Activated T-cell treated with anti-CD3 and anti-CD28 coated beads for 24 hours (primary cell): Measurements from ENCODE around the gene CLEC2L.

Source experiments
- DNase-seq: peaks from one replicate; pipeline ENCODE4 v3.0.0-alpha.2; 2020; ENCODE audit warnings: low read depth

The CLEC2L gene

DNA sequence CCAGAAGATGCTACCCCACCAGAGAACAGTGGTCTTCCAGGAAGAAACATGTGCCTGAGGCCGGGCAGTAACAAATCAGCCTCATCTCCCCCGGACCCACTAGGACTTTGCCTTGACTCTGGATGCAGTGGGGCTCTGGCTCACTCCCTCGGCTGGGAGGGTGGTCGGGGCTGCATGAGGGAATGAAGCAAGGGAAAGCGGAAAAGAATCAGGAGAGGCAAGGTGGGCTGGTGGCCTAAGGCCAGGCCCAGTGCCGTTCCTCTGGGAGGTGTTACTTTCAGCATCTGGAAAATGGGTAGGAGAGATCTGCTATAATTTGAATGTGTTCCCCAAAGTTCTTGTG lies 51.8 kb downstream of the CLEC2L start:
- no peak for DNase-seq

- no peak for DNase-seq
Measured at GRCh38 chr7:139576179-139576973, 52.9 kb downstream of the CLEC2L start.

DNA sequence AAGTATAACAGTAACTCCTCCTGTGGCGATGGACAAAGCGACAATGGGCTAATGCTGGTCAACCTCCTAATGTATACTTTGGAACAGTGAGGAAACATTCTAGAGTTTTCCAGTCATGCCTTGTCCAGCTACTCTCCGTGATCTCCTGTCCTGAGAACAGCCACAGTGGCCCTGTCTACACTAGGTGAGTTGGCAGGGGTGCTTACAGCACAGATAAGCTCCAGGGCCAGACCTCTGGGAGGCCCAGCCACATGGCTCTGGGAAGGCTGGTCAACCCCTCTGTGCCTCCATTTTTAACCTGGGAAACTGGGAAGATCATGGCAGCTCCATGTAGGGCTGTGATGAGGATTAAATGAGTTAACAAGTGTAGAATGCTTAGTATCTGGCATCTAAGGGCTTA lies 57.0 kb downstream of the CLEC2L start:
- no peak for DNase-seq

DNA sequence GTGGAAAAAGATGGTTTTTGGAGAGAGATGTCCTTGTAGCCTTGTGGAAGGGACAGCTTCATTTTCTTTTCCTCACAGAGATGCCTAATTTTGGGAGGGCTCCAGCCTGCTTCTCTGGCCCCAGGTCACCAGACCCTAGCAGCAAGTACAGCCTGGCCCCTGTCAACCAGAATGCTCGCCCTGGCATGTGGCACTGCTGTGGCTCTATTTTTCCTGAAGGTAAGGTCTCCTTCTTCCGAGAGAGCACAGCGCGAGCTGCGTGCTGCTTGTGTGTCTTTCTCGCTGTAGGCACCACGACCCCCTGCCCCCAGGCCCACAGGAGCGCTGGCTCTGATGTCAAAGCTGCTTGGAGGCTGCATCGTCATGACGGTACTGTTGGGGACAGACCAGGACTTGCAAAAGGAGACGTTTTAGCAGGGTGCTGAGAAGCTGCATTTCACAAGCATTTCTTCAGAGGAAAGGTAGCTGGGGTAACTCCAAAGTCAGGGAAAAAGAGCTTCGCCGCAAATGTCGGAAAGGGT lies 58.7 kb downstream of the CLEC2L start:
- no peak for DNase-seq

GRCh38 chr7:139582671-139583155 lies 59.2 kb downstream of the CLEC2L start:
- no peak for DNase-seq

DNA sequence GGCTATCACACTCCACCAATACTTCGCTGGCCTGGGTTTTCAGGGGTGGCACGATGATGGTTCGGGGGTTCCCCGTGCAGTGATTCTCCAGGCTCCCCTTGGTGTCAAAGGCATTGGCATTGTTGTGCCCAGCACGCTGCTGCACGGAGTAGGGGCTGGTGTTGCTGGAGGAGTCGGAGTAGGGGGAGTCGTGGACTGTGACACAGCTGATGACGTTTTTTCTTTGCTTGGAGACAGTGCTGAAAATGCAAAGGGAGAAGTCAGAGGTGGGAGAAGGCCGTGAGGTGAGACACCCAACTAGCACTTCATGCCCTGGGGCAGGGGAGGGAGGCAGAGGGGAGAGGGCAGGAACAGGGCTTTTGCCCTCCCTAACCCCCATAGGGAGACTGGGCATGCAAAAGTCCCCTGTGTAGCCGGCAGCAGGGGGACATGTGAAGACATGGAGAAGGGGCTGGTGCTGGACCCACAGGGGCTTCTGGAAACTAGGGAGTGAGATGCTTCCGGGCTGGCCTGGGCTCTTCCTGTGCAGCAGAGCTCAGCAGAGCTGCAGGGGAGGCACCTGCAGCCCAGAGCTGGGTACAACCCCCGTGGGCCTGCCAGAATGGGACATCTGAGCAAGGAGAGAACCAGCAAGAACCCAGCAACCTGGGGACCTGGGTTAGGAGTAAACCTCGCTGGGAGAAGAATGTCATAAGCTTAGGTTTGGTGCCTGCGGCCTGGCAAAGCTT lies 60.5 kb downstream of the CLEC2L start:
- no peak for DNase-seq

DNA sequence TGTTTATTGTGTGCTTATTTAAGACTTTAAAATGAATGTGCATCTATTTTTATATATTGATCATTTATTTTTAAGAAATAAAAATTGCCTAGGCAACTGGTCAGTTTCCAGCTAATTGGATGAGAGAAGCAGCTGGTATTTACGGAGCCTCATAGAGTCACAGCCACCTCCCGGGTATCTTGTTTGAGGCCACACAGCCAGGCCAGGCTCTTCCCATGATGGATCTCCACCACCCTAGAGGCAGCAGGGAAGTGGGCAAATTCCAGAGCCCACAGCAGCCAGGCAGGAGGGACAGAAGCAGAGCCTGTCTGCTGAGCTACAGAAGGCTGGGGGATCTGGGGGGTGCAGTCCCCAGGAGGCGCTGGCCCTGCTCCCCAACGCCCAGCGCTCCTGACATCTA lies 61.6 kb downstream of the CLEC2L start:
- no peak for DNase-seq

DNA sequence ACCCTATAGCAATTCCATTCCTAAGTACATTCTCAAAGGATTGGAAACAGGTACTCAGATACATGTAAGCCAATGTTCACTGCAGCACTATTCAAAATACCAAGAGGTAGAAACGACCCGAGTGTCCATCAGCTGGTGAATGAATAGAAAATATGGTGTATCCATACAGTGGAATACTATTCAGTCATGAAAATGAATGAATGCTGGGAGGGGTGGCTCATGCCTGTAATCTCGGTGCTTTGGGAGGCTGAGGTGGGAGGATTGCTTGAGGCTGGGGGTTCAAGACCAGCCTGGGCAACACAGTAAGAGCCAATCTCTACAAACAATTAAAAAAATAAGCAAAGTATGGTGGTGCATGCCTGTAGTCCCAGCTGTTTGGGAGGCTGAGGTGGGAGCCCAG lies 62.8 kb downstream of the CLEC2L start:
- no peak for DNase-seq

DNA sequence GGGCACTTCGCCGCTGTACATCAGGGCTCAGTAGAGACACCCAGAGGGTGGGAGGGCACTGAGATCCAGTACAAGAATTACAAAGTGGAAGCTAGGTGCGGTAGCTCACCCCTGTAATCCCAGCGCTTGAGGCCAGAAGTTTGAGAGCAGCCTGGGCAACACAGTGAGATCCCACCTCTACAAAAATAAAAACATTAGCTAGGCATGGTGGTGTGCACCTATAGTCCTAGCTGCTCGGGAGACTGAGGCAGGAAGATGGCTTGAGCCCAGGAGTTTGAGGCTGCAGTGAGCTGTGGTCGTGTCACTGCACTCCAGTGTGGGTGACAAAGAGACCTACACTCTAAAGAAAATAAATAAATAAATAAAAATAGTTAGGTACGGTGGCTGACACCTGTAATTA lies 64.0 kb downstream of the CLEC2L start:
- DNase-seq: no peak

DNA sequence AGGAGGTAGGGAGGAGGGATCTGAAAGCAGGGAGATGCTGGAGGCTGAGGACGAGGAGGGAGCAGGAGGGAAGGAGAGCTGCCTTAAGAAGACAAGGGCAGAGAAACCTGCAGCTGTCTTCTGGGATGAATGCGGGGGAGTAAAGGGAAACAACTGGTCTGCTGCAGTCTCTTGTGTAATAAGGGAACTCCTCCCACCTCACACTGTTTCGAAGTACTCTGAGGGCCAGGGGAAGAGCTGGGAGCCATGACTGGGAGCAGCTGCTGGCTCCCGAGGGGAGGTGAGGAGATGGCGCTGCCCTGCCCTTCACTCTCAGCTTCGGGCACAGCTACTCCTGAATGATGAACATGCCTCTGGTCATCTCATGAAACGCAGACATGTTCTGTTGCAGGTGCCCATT lies 65.1 kb downstream of the CLEC2L start:
- DNase-seq: no peak

DNA sequence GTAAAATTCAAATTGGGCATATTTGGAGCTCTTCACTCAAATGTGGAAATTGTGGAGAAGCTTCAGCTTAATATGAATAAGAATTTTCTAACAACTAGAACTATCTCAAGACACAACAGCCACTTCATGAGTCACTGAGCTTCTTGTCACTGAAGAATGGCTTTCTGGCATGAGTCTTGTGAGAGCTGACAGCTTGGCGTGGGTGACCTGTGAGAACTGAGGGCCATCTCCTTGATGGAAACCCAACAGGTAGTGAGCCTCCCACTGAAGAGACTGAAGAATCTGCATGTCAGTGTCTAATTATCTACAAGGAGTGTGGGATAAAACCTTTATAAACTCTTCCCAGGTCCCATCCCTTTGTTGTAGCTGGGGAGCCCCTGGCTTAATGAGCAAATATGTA lies 66.0 kb downstream of the CLEC2L start:
- no peak for DNase-seq

- no peak for DNase-seq
Measured at GRCh38 chr7:139591550-139592195, 68.2 kb downstream of the CLEC2L start.

DNA sequence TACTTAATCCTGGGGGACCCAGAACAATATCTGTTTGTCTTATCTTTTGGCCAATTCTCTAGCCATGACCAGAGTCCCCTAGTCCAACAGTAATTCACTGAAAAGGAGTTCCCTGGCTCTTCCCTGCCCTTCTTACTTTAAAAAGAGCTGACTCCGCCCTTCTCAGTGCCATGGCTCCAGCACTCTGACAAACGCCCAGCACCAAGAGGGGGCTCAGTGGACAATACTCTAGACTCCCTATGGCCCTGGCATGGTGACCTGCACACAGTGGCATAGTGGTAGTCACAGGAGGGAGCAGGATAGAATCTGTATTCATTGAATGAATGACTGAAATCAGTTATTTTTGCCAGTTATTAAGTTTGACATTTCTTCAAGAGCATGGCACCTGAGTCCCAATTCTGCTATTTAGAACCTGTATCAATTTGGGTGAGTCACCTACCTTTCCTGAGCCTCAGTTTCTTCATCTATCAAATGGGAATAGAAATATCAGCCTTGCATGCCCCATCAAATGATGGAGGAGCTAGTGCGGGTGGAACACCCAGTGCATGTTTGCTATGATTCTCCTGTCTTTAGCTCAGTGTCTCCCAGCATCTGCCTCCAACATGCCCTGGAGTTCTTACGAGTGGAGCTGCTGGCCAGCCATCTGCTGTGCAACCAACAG lies 69.4 kb downstream of the CLEC2L start:
- no peak for DNase-seq

DNA sequence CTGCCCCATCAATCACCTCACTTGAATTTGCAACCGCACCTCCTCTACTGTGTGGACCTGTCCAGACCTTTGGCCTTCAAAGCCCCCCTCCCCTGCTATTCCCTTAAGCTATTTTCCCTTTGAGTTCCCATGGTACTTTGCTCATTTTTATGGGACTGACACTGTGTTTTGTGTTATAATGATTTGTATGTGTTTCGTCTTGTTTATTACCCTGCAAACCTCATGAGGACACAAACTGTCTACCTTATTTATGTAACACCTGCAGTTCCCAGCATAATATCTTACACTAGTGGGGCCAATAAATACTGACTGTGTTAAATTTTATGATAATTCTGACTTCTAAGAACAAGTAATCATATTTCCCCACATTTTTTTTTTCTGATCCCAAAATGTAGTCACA lies 70.6 kb downstream of the CLEC2L start:
- no peak for DNase-seq
